ENCODE results near the gene SLK.
A peak's percentile ranks its signal among the peaks of the same experiment; 100 is the strongest.

SLK gene

DNA sequence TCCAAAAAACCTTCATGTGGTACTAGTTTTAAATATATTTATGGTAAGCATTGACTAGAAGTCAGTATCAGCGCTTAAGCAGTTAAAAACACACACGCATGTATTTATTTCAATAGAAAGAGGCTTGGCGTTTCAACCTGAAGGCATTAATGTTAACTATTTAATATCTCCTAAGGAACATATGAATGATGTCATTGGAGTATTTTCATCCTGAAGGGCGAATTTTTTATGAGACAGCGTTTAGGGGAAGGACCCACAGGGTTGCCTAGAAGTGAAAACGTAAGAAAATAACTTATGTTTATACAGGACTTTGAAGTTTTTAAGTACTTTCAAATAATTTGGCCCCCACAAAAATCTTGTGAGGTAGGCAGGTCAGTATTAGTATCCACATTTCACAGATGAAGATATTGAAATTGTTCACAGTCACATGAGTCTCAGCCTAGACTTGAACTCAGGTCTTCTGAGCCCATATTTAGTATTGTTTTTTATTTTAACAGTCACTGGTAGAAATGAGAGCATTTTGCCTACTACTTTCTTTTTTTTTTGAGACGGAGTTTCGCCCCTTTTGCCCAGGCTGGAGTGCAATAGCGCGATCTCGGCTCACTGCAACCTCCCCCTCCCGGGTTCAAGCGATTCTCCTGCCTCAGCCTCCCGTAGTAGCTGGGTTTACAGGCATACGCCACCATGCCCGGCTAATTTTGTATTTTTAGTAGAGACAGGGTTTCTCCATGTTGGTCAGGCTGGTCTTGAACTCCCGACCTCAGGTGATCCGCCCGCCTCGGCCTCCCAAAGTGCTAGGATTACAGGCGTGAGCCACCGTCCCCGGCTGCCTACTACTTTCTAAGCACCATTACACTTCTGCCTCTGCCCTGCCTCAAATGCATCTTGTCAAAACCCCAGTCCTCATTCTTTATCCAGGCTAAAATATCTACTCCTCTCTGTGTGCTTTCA, 1.8 kb downstream of the SLK start:
- peaks cover 2% of the 10 kb centered on the region for H3K36me3 ChIP-seq (replicated peaks; ENCODE audit: low read depth, low read length)
- peaks cover 12% of the 10 kb centered on the region for H3K4me1 ChIP-seq (ENCODE audit: low read length)
- H3K4me2 ChIP-seq (ENCODE audit: low read length) = peak overlapping the region; percentile 88
- H3K9me3 ChIP-seq (ENCODE audit: insufficient read depth, low read length) = no peaks in the 10 kb centered on the region
- H4K20me1 ChIP-seq (ENCODE audit: insufficient read depth, low read length) = peaks cover 8% of the 10 kb centered on the region; the same call in 1 of the 2 replicates
- no peak overlapping the region for H2AFZ ChIP-seq (ENCODE audit: low read depth, low read length)
- peak overlapping the region; percentile 91; the same call in 1 of the 2 replicates for H3K9ac ChIP-seq (ENCODE audit: low read length)
- H3K4me3 ChIP-seq (ENCODE audit: low read length) = peak overlapping the region; percentile 100
- H3K27me3 ChIP-seq (ENCODE audit: low read depth, low read length) = no peaks in the 10 kb centered on the region
- H3K79me2 ChIP-seq (ENCODE audit: low read length) = peaks cover 32% of the 10 kb centered on the region
- no peak overlapping the region for H3K27ac ChIP-seq (ENCODE audit: low read length)
- TF ChIP-seq, protein P1, sequence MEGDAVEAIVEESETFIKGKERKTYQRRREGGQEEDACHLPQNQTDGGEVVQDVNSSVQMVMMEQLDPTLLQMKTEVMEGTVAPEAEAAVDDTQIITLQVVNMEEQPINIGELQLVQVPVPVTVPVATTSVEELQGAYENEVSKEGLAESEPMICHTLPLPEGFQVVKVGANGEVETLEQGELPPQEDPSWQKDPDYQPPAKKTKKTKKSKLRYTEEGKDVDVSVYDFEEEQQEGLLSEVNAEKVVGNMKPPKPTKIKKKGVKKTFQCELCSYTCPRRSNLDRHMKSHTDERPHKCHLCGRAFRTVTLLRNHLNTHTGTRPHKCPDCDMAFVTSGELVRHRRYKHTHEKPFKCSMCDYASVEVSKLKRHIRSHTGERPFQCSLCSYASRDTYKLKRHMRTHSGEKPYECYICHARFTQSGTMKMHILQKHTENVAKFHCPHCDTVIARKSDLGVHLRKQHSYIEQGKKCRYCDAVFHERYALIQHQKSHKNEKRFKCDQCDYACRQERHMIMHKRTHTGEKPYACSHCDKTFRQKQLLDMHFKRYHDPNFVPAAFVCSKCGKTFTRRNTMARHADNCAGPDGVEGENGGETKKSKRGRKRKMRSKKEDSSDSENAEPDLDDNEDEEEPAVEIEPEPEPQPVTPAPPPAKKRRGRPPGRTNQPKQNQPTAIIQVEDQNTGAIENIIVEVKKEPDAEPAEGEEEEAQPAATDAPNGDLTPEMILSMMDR (IDR thresholded peaks at IDR 0.05; ENCODE audit: low read depth, low read length) = no peak
- no peak for TF ChIP-seq EZH2phosphoT487 (IDR thresholded peaks at IDR 0.05; ENCODE audit: low read depth)

DNA sequence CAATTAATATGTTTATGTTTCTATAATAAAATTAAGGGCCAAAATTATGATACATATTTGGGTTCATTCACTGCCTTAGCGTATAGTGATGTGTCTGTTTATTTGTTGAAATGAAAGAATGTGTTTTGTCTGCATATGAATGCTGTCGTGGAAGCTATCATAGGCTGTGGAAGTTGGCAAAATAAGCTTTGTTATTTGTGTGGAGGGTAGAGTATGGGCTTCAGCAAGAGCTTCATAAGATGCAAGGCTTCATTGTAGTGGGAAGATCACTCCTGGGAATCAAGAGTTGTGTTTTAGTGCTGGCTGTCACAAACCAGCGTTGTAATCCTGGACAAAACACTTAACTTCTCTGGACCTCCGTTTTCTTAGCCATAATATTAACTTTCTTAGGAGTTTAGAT, 2.5 kb downstream of the SLK start:
- Histone ChIP-seq H4K20me1 (ENCODE audit: insufficient read depth, low read length) (peaks cover 8% of the 10 kb centered on the region; the same call in 1 of the 2 replicates), H3K36me3 (replicated peaks; ENCODE audit: low read depth, low read length) (peaks cover 2% of the 10 kb centered on the region), H2AFZ (ENCODE audit: low read depth, low read length) (no peak overlapping the region), H3K27ac (ENCODE audit: low read length) (no peak overlapping the region), H3K27me3 (ENCODE audit: low read depth, low read length) (no peaks in the 10 kb centered on the region), H3K4me1 (ENCODE audit: low read length) (peaks cover 12% of the 10 kb centered on the region), H3K9me3 (ENCODE audit: insufficient read depth, low read length) (no peaks in the 10 kb centered on the region), H3K79me2 (ENCODE audit: low read length) (peaks cover 36% of the 10 kb centered on the region), H3K4me2 (ENCODE audit: low read length) (peak overlapping the region; percentile 49), H3K4me3 (ENCODE audit: low read length) (peak overlapping the region; percentile 35), H3K9ac (ENCODE audit: low read length) (no peak overlapping the region)
- TF ChIP-seq EZH2phosphoT487 (IDR thresholded peaks at IDR 0.05; ENCODE audit: low read depth) = no peak
- TF ChIP-seq, protein P1 (IDR thresholded peaks at IDR 0.05; ENCODE audit: low read depth, low read length) = no peak

DNA sequence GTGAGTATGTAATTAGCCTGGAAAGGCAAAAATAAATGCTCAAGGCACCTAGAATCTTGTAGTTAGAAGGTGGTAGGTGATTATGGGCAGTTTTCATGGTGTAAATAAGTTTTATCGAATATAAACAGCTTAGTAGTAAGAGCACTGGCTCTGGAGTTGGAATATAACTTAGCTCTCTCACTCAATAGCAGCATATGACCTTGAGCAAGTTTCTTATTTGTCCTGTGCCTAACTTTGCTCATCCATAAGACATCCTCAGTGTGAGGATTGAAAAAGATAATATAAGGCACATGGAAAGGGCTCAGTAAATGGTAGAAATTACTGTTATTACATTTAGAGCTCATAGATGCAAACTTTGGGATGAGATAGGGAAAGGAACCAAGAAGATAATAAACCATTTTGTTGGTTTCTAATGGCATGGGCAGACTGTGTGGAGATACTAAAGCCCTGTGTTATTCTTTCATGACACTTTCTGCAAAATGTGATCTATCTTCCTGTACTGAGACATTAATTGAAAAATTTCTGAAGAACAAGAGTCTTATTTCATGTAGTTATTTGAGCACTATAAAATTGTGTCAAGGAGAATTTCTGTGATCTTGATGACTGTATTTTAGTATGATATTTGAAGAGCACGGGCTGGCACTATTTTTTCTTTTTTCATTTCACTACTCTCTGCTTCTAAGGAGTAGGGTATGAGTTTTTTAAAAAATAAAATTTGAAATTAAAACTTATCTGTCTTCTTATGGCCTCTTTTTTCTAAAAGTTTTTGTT, 3.1 kb downstream of the SLK start:
- peak overlapping the region; percentile 49 for H3K4me2 ChIP-seq (ENCODE audit: low read length)
- TF ChIP-seq, protein P1 (IDR thresholded peaks at IDR 0.05; ENCODE audit: low read depth, low read length) = no peak
- TF ChIP-seq EZH2phosphoT487 (IDR thresholded peaks at IDR 0.05; ENCODE audit: low read depth) = no peak
- peaks cover 12% of the 10 kb centered on the region for H3K4me1 ChIP-seq (ENCODE audit: low read length)
- H3K79me2 ChIP-seq (ENCODE audit: low read length) = peaks cover 39% of the 10 kb centered on the region
- H3K9me3 ChIP-seq (ENCODE audit: insufficient read depth, low read length) = no peaks in the 10 kb centered on the region
- H3K27me3 ChIP-seq (ENCODE audit: low read depth, low read length) = no peaks in the 10 kb centered on the region
- peaks cover 2% of the 10 kb centered on the region for H3K36me3 ChIP-seq (replicated peaks; ENCODE audit: low read depth, low read length)
- peaks cover 8% of the 10 kb centered on the region; the same call in 1 of the 2 replicates for H4K20me1 ChIP-seq (ENCODE audit: insufficient read depth, low read length)
- H3K27ac ChIP-seq (ENCODE audit: low read length) = no peak overlapping the region
- no peak overlapping the region for H3K9ac ChIP-seq (ENCODE audit: low read length)
- no peak overlapping the region for H2AFZ ChIP-seq (ENCODE audit: low read depth, low read length)
- peak overlapping the region; percentile 35 for H3K4me3 ChIP-seq (ENCODE audit: low read length)

DNA sequence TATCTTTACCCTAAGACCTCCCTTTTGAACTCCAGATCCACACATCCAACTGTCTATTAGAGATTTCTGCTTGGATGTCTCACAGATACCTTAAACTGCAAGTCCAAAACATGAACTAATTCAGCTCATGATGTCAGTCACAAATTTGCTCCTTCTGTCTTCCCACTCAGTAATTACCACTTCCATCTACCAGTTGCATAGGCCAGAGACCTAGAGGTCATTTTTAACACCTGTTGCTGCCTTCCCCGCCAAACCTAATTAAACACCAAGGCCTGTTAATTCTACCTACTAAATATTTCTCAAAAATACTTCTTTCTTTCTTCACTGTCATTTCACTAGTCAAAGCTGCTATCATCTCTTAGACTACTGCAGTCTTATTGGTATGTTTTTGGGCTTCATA, 8.2 kb downstream of the SLK start:
- H3K4me1 ChIP-seq (ENCODE audit: low read length) = peaks cover 1% of the 10 kb centered on the region
- no peaks in the 10 kb centered on the region for H4K20me1 ChIP-seq (ENCODE audit: insufficient read depth, low read length)
- H3K27ac ChIP-seq (ENCODE audit: low read length) = no peak overlapping the region
- no peak overlapping the region for H2AFZ ChIP-seq (ENCODE audit: low read depth, low read length)
- H3K4me2 ChIP-seq (ENCODE audit: low read length) = no peak overlapping the region
- peaks cover 2% of the 10 kb centered on the region for H3K36me3 ChIP-seq (replicated peaks; ENCODE audit: low read depth, low read length)
- H3K79me2 ChIP-seq (ENCODE audit: low read length) = peaks cover 29% of the 10 kb centered on the region
- H3K27me3 ChIP-seq (ENCODE audit: low read depth, low read length) = no peaks in the 10 kb centered on the region
- H3K4me3 ChIP-seq (ENCODE audit: low read length) = no peak overlapping the region
- no peak overlapping the region for H3K9ac ChIP-seq (ENCODE audit: low read length)
- no peak for TF ChIP-seq EZH2phosphoT487 (IDR thresholded peaks at IDR 0.05; ENCODE audit: low read depth)
- TF ChIP-seq, protein P1 (IDR thresholded peaks at IDR 0.05; ENCODE audit: low read depth, low read length) = no peak
- no peaks in the 10 kb centered on the region for H3K9me3 ChIP-seq (ENCODE audit: insufficient read depth, low read length)

Measured in OCI-LY3 (cell line).